GM18870 (cell line): ENCODE measurements around the gene PI4K2A.

Source experiments
- ATAC-seq: cut with Tn5 transposase; IDR thresholded peaks from one replicate; pipeline ENCODE4 v1.9.1; 2021; ENCODE audit warnings: moderate library complexity; ENCODE audit not compliant: unreplicated experiment

Gene PI4K2A

GRCh38 chr10:97724341-97724941 lies 84.0 kb downstream of the PI4K2A start:
- no peak for ATAC-seq
